ENCODE measurements around the gene MAD2L1BP.

DNA sequence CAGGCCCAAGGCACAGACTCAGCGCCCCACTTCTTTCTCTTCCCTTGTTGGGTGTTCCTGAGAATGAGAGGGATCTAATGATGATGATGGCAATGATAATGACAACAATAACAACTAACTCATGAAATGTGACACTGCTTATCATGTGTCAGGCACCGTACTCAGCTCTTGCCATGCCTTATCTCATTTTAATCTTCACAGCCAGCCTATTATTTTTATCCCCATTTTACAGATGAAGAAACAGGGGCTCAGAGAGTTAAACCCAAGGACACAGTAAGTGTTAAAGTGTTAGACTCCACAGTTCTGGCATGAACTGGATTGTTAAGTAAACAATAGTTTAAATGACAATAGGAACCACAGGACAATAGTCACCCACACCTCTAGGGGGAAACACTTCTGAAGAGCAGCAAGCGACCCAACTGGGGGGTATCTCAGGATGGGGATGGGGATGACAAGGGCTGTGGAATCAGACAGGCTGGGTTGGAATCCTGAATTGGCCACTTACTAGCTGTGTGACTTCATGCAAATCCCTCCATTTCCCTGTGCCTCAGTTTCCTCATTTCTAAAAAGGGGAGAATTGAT, 21.7 kb downstream of the MAD2L1BP start:
- TF ChIP-seq, protein P1, sequence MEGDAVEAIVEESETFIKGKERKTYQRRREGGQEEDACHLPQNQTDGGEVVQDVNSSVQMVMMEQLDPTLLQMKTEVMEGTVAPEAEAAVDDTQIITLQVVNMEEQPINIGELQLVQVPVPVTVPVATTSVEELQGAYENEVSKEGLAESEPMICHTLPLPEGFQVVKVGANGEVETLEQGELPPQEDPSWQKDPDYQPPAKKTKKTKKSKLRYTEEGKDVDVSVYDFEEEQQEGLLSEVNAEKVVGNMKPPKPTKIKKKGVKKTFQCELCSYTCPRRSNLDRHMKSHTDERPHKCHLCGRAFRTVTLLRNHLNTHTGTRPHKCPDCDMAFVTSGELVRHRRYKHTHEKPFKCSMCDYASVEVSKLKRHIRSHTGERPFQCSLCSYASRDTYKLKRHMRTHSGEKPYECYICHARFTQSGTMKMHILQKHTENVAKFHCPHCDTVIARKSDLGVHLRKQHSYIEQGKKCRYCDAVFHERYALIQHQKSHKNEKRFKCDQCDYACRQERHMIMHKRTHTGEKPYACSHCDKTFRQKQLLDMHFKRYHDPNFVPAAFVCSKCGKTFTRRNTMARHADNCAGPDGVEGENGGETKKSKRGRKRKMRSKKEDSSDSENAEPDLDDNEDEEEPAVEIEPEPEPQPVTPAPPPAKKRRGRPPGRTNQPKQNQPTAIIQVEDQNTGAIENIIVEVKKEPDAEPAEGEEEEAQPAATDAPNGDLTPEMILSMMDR (IDR thresholded peaks at IDR 0.05) = no peak
- TF ChIP-seq POLR2A (IDR thresholded peaks at IDR 0.05) (no peak), POLR2AphosphoS5 (IDR thresholded peaks at IDR 0.05) (no peak)

All from gastroesophageal sphincter (tissue), 3 donors.